ENCODE results near the gene ACP2.

The ACP2 gene

DNA sequence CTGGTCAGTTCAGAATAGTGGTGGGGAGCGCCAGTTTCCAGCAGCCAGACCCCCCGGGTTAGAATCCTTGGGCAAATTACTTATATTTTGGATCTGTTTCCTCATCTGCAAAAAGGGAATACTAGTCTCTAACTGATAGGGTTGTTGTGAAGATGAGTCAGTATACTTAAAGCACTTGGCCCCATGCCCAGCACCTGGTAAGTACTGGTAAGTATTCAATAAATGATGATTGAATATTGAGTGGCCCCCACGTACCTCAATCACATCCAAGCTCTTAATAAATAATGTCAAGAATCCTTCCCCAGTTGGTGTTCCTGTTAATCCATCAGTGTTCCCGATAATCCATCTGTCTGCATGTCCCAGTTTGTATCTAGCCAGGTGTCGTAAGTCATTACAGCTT lies 12.1 kb downstream of the ACP2 start:
- H3K4me1 Mint-ChIP-seq, result no peaks in the 10 kb centered on the region
- H3K4me3 Mint-ChIP-seq, result no peak overlapping the region
- peaks cover 59% of the 10 kb centered on the region for H3K36me3 Mint-ChIP-seq
- no peaks in the 10 kb centered on the region for H3K27me3 Mint-ChIP-seq
- no peak for ATAC-seq
- H3K9me3 Mint-ChIP-seq, result no peaks in the 10 kb centered on the region
- H3K27ac Mint-ChIP-seq, result no peak overlapping the region

- Mint-ChIP-seq H3K27ac (no peak overlapping the region), H3K4me3 (no peak overlapping the region), H3K36me3 (peaks cover 53% of the 10 kb centered on the region), H3K9me3 (no peaks in the 10 kb centered on the region), H3K27me3 (no peaks in the 10 kb centered on the region), H3K4me1 (no peaks in the 10 kb centered on the region)
- no peak for ATAC-seq
Measured at GRCh38 chr11:47235163-47235562, 13.5 kb downstream of the ACP2 start.

- Mint-ChIP-seq H3K36me3 (peaks cover 48% of the 10 kb centered on the region), H3K9me3 (no peaks in the 10 kb centered on the region), H3K27ac (no peak overlapping the region), H3K4me1 (no peaks in the 10 kb centered on the region), H3K27me3 (no peaks in the 10 kb centered on the region), H3K4me3 (no peak overlapping the region)
- ATAC-seq, result no peak
Measured at GRCh38 chr11:47234669-47235100, 13.9 kb downstream of the ACP2 start.

- no peaks in the 10 kb centered on the region for H3K9me3 Mint-ChIP-seq
- no peaks in the 10 kb centered on the region for H3K27me3 Mint-ChIP-seq
- H3K27ac Mint-ChIP-seq, result no peak overlapping the region
- no peak for ATAC-seq
- no peaks in the 10 kb centered on the region for H3K4me1 Mint-ChIP-seq
- no peak overlapping the region for H3K4me3 Mint-ChIP-seq
- peaks cover 48% of the 10 kb centered on the region for H3K36me3 Mint-ChIP-seq
Measured at GRCh38 chr11:47233989-47234668, 14.5 kb downstream of the ACP2 start.

DNA sequence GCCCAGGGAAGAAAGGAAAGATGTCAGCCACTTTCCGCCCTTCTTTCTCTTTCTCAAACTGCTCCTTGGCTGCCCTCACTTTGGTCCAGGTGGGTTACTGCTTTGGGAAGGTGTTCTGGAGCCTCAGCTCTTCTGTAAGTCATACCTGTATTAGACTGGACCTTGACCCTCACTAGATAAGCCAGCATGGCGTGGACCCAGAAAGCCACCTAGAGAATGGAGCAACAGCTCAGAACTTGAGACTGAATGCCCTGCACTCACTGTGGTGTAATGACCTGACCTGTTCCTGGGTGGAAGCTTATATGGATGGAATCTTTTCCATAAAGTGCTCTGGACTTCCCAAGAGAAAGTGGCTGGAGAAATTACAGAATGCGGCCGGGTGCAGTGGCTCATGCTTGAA lies 15.6 kb downstream of the ACP2 start:
- no peaks in the 10 kb centered on the region for H3K27me3 Mint-ChIP-seq
- H3K36me3 Mint-ChIP-seq, result peaks cover 56% of the 10 kb centered on the region
- H3K4me3 Mint-ChIP-seq, result no peak overlapping the region
- H3K27ac Mint-ChIP-seq, result no peak overlapping the region
- no peaks in the 10 kb centered on the region for H3K9me3 Mint-ChIP-seq
- H3K4me1 Mint-ChIP-seq, result no peaks in the 10 kb centered on the region
- ATAC-seq, result no peak

GRCh38 chr11:47229161-47229560 lies 19.5 kb downstream of the ACP2 start:
- Mint-ChIP-seq H3K4me1 (peaks cover 18% of the 10 kb centered on the region), H3K9me3 (no peaks in the 10 kb centered on the region), H3K27me3 (no peaks in the 10 kb centered on the region), H3K27ac (peak overlapping the region; percentile 2), H3K4me3 (no peak overlapping the region), H3K36me3 (peaks cover 51% of the 10 kb centered on the region)
- no peak for ATAC-seq

GRCh38 chr11:47225552-47226400 lies 22.8 kb downstream of the ACP2 start:
- peak; percentile 87 for ATAC-seq
- Mint-ChIP-seq H3K36me3 (peaks cover 65% of the 10 kb centered on the region), H3K4me3 (peak overlapping the region; percentile 12), H3K4me1 (peaks cover 18% of the 10 kb centered on the region), H3K27me3 (no peaks in the 10 kb centered on the region), H3K9me3 (no peaks in the 10 kb centered on the region), H3K27ac (no peak overlapping the region)

DNA sequence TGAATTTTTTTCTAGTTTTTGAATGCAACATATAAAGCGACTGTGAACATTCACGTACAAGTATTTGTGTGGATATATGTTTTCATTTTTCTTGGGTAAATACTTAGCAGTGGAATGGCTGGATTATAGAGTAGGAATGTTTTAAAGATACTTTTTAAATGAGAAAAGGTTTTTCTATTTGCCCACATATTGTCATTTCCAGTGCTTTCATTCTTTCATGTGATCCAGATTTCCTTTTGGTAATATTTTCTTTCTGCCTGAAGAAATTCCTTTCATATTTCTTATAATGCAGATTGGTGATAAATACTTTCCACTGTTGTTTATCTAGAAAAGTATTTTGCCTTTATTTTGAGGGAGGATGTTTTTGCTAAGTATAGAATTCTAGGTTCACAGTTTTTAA lies 25.9 kb downstream of the ACP2 start:
- peaks cover 72% of the 10 kb centered on the region for H3K36me3 Mint-ChIP-seq

DNA sequence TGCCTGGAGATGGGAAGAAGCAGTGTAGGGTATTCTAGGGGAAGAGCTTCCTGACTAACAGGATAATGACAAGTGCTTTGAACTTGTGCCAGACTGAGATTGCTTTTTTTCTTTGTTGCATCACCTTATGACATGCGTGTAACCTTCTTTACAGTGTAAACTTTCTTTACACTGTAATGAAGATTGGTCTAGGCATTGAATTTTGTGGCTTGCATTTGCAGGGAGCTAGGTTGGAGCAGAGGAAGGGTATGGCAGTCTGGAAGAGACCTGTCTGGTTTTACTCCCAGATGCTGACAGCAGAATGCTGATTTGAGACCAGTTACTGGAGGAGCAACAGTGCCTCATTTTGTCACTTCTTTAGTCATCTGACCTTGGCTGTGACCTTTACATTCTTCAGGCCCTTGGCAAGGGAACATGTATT lies 28.2 kb downstream of the ACP2 start:
- peaks cover 74% of the 10 kb centered on the region for H3K36me3 Mint-ChIP-seq
- peaks cover 5% of the 10 kb centered on the region for H3K9me3 Mint-ChIP-seq
- no peak for ATAC-seq
- H3K27me3 Mint-ChIP-seq, result no peaks in the 10 kb centered on the region
- H3K4me3 Mint-ChIP-seq, result peak overlapping the region; percentile 50
- H3K4me1 Mint-ChIP-seq, result peaks cover 51% of the 10 kb centered on the region
- H3K27ac Mint-ChIP-seq, result peak overlapping the region; percentile 64

More for the DNA sequence above, 25.9 kb downstream of the ACP2 start:
- Mint-ChIP-seq H3K4me3 (no peak overlapping the region), H3K9me3 (peaks cover 5% of the 10 kb centered on the region), H3K4me1 (peaks cover 41% of the 10 kb centered on the region), H3K27ac (no peak overlapping the region), H3K27me3 (no peaks in the 10 kb centered on the region)
- ATAC-seq, result no peak

DNA sequence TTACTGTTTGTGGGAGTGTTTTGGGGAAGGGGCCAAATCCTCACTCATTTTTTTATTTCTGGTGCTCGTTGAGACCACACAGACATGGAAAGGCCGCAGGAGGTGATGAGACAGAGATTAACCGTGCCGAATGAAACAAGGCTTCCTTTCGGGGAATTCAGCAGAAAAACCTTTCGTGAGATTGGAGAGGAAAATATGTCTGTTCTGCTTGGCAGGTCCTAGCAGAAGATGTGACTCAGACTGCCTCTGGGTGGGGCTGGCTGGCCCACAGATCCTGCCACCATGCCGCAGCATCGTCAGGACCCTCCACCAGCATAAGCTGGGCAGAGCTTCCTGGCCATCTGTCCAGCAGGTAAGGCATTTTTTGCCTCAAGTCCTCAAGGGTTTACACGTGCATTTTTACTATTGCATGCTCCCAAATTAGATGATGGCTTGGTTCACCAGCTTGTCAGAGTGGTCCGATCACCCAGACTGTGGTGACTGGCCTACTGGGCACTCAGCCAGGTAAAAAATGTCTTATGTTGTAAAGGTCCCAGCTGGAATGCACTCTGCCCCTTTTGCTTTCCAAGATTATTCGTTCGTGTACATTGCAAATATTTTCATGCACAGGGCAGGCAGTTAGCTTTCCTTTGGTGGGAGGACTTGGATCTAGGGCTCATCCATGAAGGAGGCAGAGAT lies 32.4 kb downstream of the ACP2 start:
- peak; percentile 66 for ATAC-seq
- Mint-ChIP-seq H3K27ac (peak overlapping the region; percentile 96), H3K27me3 (no peaks in the 10 kb centered on the region), H3K9me3 (peaks cover 5% of the 10 kb centered on the region), H3K4me3 (peak overlapping the region; percentile 96), H3K36me3 (peaks cover 54% of the 10 kb centered on the region), H3K4me1 (peaks cover 43% of the 10 kb centered on the region)

DNA sequence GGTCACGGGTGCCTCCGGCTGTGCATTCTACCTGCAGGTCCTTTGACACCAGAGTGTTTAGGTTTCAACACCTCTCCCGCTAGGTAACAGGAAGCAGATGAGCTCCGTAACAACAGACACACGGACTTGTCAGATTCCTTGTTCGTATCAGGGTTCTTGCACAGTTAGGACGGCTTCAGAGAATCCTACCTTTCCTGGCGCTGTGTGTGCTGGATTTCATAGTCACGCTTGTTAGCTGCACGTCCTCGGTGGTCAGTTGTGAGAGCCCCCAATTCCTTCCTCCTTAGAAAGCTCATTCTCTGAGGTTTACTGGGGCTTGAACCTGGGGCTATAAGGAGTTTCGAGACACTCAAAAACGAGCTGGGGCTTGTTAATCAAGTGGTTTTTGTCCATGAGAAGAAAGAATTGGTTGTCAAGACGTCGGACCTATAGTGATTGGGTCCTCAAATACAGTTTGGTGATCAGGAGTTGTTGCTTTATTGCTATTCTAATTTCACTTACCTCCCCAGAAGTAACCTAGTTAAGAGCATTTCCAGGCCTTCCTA lies 33.2 kb downstream of the ACP2 start:
- ATAC-seq, result no peak
- H3K27ac Mint-ChIP-seq, result peak overlapping the region; percentile 96
- peaks cover 5% of the 10 kb centered on the region for H3K9me3 Mint-ChIP-seq
- H3K36me3 Mint-ChIP-seq, result peaks cover 46% of the 10 kb centered on the region
- no peaks in the 10 kb centered on the region for H3K27me3 Mint-ChIP-seq
- peaks cover 40% of the 10 kb centered on the region for H3K4me1 Mint-ChIP-seq
- H3K4me3 Mint-ChIP-seq, result peak overlapping the region; percentile 96

DNA sequence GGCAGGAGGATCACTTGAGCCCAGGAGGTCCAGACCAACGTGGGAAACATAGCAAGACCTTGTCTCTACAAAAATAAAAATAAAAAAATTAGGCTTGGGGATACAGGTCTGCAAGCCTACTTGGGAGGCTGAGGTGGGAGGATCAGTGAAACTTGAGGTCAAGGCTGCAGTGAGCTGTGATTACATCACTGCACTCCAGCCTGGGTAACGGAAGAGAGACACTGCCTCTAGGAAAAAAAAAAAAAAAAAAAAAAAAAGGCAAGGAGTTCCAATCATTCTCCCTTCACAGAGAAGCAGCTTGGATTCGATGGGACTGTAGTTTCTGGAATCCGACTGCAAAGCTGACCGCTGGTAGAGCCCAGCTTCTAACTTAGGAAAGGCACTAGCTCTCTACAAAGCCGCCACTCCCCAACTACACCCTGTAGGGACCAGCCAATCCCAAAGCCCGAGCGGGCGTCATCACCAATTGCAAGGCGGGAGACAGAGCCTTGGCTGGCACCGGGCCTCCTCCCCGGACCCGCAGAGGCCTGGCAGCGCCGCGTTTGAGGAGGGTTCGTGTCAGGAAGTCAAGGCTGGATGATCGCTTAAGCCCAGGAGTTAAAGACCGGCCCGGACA lies 34.6 kb downstream of the ACP2 start:
- H3K4me3 Mint-ChIP-seq, result peak overlapping the region; percentile 96
- ATAC-seq, result peak; percentile 89
- peaks cover 5% of the 10 kb centered on the region for H3K9me3 Mint-ChIP-seq
- H3K27ac Mint-ChIP-seq, result peak overlapping the region; percentile 96
- H3K36me3 Mint-ChIP-seq, result peaks cover 33% of the 10 kb centered on the region
- H3K4me1 Mint-ChIP-seq, result peaks cover 31% of the 10 kb centered on the region
- H3K27me3 Mint-ChIP-seq, result no peaks in the 10 kb centered on the region

- H3K27ac Mint-ChIP-seq, result no peak overlapping the region
- peaks cover 22% of the 10 kb centered on the region for H3K36me3 Mint-ChIP-seq
- no peaks in the 10 kb centered on the region for H3K27me3 Mint-ChIP-seq
- peaks cover 2% of the 10 kb centered on the region for H3K9me3 Mint-ChIP-seq
- peaks cover 22% of the 10 kb centered on the region for H3K4me1 Mint-ChIP-seq
- H3K4me3 Mint-ChIP-seq, result no peak overlapping the region
- no peak for ATAC-seq
Measured at GRCh38 chr11:47212938-47213337, 35.7 kb downstream of the ACP2 start.

GRCh38 chr11:47208628-47209027 lies 40.0 kb downstream of the ACP2 start:
- Mint-ChIP-seq H3K4me3 (no peak overlapping the region), H3K4me1 (no peaks in the 10 kb centered on the region), H3K27me3 (no peaks in the 10 kb centered on the region), H3K9me3 (no peaks in the 10 kb centered on the region), H3K36me3 (no peaks in the 10 kb centered on the region), H3K27ac (no peak overlapping the region)
- no peak for ATAC-seq

Data from stimulated activated memory B cell treated with anti-CD40 and anti-IgM and Interleukin-4, amounts not matched to agents 10 μg/mL and 1 μg/mL and 100 μg/mL, for 72 hours (primary cell).